OCI-LY1 (cell line): ENCODE results near the gene FAM229A.

ENCODE experiments used
- H2AFZ ChIP-seq: fragments of 200-600 bp; sonication (generic), shearing (Covaris generic); 2 replicates; pipeline ENCODE4 v1.6.0; 2014; ENCODE audit warnings: antibody characterized with exemption, mild to moderate bottlenecking, low read length
- H3F3A ChIP-seq: fragments of 200-600 bp; sonication (generic), shearing (Covaris generic); 2 replicates; pipeline ENCODE4 v1.6.0; 2014; ENCODE audit warnings: mild to moderate bottlenecking, antibody characterized with exemption, low read length, moderate library complexity; ENCODE audit not compliant: insufficient read depth
- H3K27ac ChIP-seq: fragments of 200-600 bp; sonication (generic); 2 replicates; pipeline ENCODE4 v1.5.1; 2014; ENCODE audit warnings: low read length, mixed run types, mild to moderate bottlenecking, low read depth; ENCODE audit not compliant: poor library complexity, severe bottlenecking
- H3K27me3 ChIP-seq: fragments of 200-600 bp; sonication (generic); 2 replicates; pipeline ENCODE4 v1.6.0; 2014; ENCODE audit warnings: antibody characterized with exemption, mild to moderate bottlenecking, low read length, moderate library complexity; ENCODE audit not compliant: insufficient read depth
- H3K36me3 ChIP-seq: fragments of 200-600 bp; sonication (generic); 2 replicates; pipeline ENCODE4 v1.6.1; 2014; ENCODE audit warnings: mild to moderate bottlenecking, antibody characterized with exemption, low read length, moderate library complexity, mixed read lengths; ENCODE audit not compliant: insufficient read depth
- H3K4me1 ChIP-seq: fragments of 200-600 bp; sonication (generic); 2 replicates; pipeline ENCODE4 v1.5.1; 2014; ENCODE audit warnings: mild to moderate bottlenecking, low read length, moderate library complexity; ENCODE audit not compliant: insufficient read depth, severe bottlenecking
- H3K4me2 ChIP-seq: fragments of 200-600 bp; sonication (generic), shearing (Covaris generic); 2 replicates; pipeline ENCODE4 v1.6.1; 2014; ENCODE audit warnings: low read length
- H3K4me3 ChIP-seq: fragments of 200-600 bp; sonication (generic); 2 replicates; pipeline ENCODE4 v1.5.1; 2014; ENCODE audit warnings: low read length, low read depth, mild to moderate bottlenecking, mixed read lengths; ENCODE audit not compliant: poor library complexity, severe bottlenecking
- H3K79me2 ChIP-seq: fragments of 200-600 bp; shearing (Covaris generic); 2 replicates; pipeline ENCODE4 v1.6.1; 2016; ENCODE audit warnings: mixed run types, low read length, mixed read lengths; ENCODE audit not compliant: insufficient read depth
- H3K9ac ChIP-seq: fragments of 200-600 bp; sonication (generic), shearing (Covaris generic); 2 replicates; pipeline ENCODE4 v1.6.1; 2014; ENCODE audit warnings: mild to moderate bottlenecking, low read length, mixed read lengths
- H3K9me2 ChIP-seq: fragments of 200-600 bp; sonication (generic), shearing (Covaris generic); 2 replicates; pipeline ENCODE4 v1.6.1; 2014; ENCODE audit warnings: low read depth, mild to moderate bottlenecking, low read length, mixed read lengths
- H3K9me3 ChIP-seq: fragments of 200-600 bp; shearing (Covaris generic); 2 replicates; pipeline ENCODE4 v1.6.1; 2014; ENCODE audit warnings: low read length, mixed read lengths
- H4K20me1 ChIP-seq: fragments of 200-600 bp; sonication (generic), shearing (Covaris generic); 2 replicates; pipeline ENCODE4 v1.6.0; 2016; ENCODE audit warnings: mild to moderate bottlenecking, low read length; ENCODE audit not compliant: insufficient read depth
- CTCF ChIP-seq: fragments of 200-600 bp; sonication (generic), shearing (Covaris generic); IDR thresholded peaks from 2 replicates; pipeline ENCODE4 v1.5.1; 2017; ENCODE audit warnings: mild to moderate bottlenecking, antibody characterized with exemption, low read length, moderate library complexity, mixed read lengths
- EZH2 ChIP-seq: fragments of 200-600 bp; sonication (generic), shearing (Covaris generic); IDR thresholded peaks from 2 replicates; pipeline ENCODE4 v1.8.0; 2017; ENCODE audit warnings: borderline replicate concordance, mixed run types, mild to moderate bottlenecking, antibody characterized with exemption, low read length, moderate library complexity, mixed read lengths

The FAM229A gene

GRCh38 chr1:32341971-32342370 is 20.3 kb downstream of the FAM229A start:
- H3K79me2 ChIP-seq: no peaks in the 10 kb centered on the region
- H3K4me2 ChIP-seq: no peak overlapping the region
- H3K27me3 ChIP-seq: peaks cover 8% of the 10 kb centered on the region
- H3K27ac ChIP-seq: no peak overlapping the region
- no peaks in the 10 kb centered on the region for H3F3A ChIP-seq
- H3K4me3 ChIP-seq: no peak overlapping the region
- peaks cover 9% of the 10 kb centered on the region for H3K4me1 ChIP-seq
- H3K36me3 ChIP-seq: no peaks in the 10 kb centered on the region
- H2AFZ ChIP-seq: no peak overlapping the region
- H3K9ac ChIP-seq: no peak overlapping the region
- TF ChIP-seq EZH2 (no peak), CTCF (no peak)
- no peaks in the 10 kb centered on the region for H3K9me3 ChIP-seq
- no peaks in the 10 kb centered on the region for H4K20me1 ChIP-seq
- H3K9me2 ChIP-seq: no peaks in the 10 kb centered on the region

GRCh38 chr1:32341186-32341757 is 21.0 kb downstream of the FAM229A start:
- H3K4me3 ChIP-seq: no peak overlapping the region
- H3K9ac ChIP-seq: no peak overlapping the region
- H3K36me3 ChIP-seq: no peaks in the 10 kb centered on the region
- no peak overlapping the region for H2AFZ ChIP-seq
- peaks cover 14% of the 10 kb centered on the region for H3K4me1 ChIP-seq
- no peak overlapping the region for H3K27ac ChIP-seq
- no peaks in the 10 kb centered on the region for H3K79me2 ChIP-seq
- H3K9me2 ChIP-seq: no peaks in the 10 kb centered on the region
- TF ChIP-seq CTCF (no peak), EZH2 (no peak)
- H3F3A ChIP-seq: no peaks in the 10 kb centered on the region
- no peak overlapping the region for H3K4me2 ChIP-seq
- H3K27me3 ChIP-seq: peaks cover 12% of the 10 kb centered on the region
- no peaks in the 10 kb centered on the region for H4K20me1 ChIP-seq
- H3K9me3 ChIP-seq: no peaks in the 10 kb centered on the region

GRCh38 chr1:32339363-32339978 is 22.8 kb downstream of the FAM229A start:
- no peaks in the 10 kb centered on the region for H3K9me2 ChIP-seq
- H2AFZ ChIP-seq: no peak overlapping the region
- TF ChIP-seq EZH2: no peak
- no peak for TF ChIP-seq CTCF
- no peak overlapping the region for H3K4me3 ChIP-seq
- peaks cover 7% of the 10 kb centered on the region; the same call in 1 of the 2 replicates for H3K79me2 ChIP-seq
- peaks cover 5% of the 10 kb centered on the region; the same call in 1 of the 2 replicates for H3K36me3 ChIP-seq
- peaks cover 22% of the 10 kb centered on the region for H3K4me1 ChIP-seq
- H3K27me3 ChIP-seq: 0 out of 2 replicates have a peak, but pooled peaks cover 8% of the 10 kb centered on the region
- H3F3A ChIP-seq: no peaks in the 10 kb centered on the region
- H3K4me2 ChIP-seq: no peak overlapping the region
- H4K20me1 ChIP-seq: no peaks in the 10 kb centered on the region
- no peak overlapping the region for H3K9ac ChIP-seq
- no peak overlapping the region for H3K27ac ChIP-seq
- no peaks in the 10 kb centered on the region for H3K9me3 ChIP-seq
